SK-N-SH (cell line): ENCODE data around the gene TMEM232. TPM values are rescaled to one million over a fixed set of nuclear protein-coding genes. Genes with fewer than 3 reads are reported as not detected.

ENCODE experiments used
- CTCF ChIA-PET: fragments of 300-600, 350-600 bp; formaldehyde crosslinking; extraction: SDS; loops from one replicate; lab custom pipeline; 2021; lab: Yijun Ruan, JAX
- POLR2A ChIA-PET: fragments of 350-600 bp; sonication (Branson Sonifier 250); formaldehyde crosslinking; extraction: SDS; loops from one replicate; lab custom pipeline; 2020; ENCODE audit warnings: antibody characterized with exemption, inconsistent platforms; lab: Yijun Ruan, JAX
- DNase-seq: peaks from one replicate; pipeline ENCODE4 v3.0.0; 2012
- H2AFZ ChIP-seq: fragments of 200-600 bp; sonication (generic); 2 replicates; pipeline ENCODE4 v1.8.1; 2016; ENCODE audit warnings: antibody characterized with exemption, mild to moderate bottlenecking, low read depth
- H3F3A ChIP-seq: fragments of 200-600 bp; sonication (generic); replicated peaks from 2 replicates; pipeline ENCODE3; 2016; ENCODE audit warnings: antibody characterized with exemption, mild to moderate bottlenecking; ENCODE audit not compliant: insufficient read depth
- H3K27ac ChIP-seq, 2 experiments: fragments of 200-500 bp in 1 of 2; fragments of 200-600 bp in 1 of 2; sonication (Bioruptor generic) in 1 of 2; sonication (generic), shearing (Covaris generic) in 1 of 2; 2 replicates each; pipeline versions ENCODE4 v1.5.1 to v1.6.1; 2014 to 2016; ENCODE audit warnings: low read depth in 2 of 2, inconsistent platforms in 1 of 2, low read length in 1 of 2, mild to moderate bottlenecking in 1 of 2, mixed read lengths in 1 of 2
- H3K27me3 ChIP-seq: fragments of 200-600 bp; sonication (generic), shearing (Covaris generic); 2 replicates; pipeline ENCODE4 v1.6.1; 2016; ENCODE audit warnings: mixed run types; ENCODE audit not compliant: insufficient read depth
- H3K36me3 ChIP-seq, 2 experiments: fragments of 200-500 bp in 1 of 2; fragments of 200-600 bp in 1 of 2; sonication (Bioruptor generic) in 1 of 2; sonication (generic) in 1 of 2; replicated peaks in 1 of 2; 2 replicates each; pipeline versions ENCODE3 to v1.5.1; 2014 to 2016; ENCODE audit warnings: low read length in 1 of 2, mild to moderate bottlenecking in 1 of 2; ENCODE audit not compliant: insufficient read depth in 2 of 2, control insufficient read depth in 1 of 2
- H3K4me1 ChIP-seq, 2 experiments: fragments of 200-500 bp in 1 of 2; fragments of 200-600 bp in 1 of 2; sonication (Bioruptor generic) in 1 of 2; sonication (generic), shearing (Covaris generic) in 1 of 2; 2 replicates each; pipeline versions ENCODE4 v1.5.1 to v1.6.1; 2014 to 2016; ENCODE audit warnings: low read depth in 1 of 2, low read length in 1 of 2, mixed run types in 1 of 2; ENCODE audit not compliant: insufficient read depth in 2 of 2, control insufficient read depth in 1 of 2
- H3K4me2 ChIP-seq: fragments of 200-600 bp; sonication (generic), shearing (Covaris generic); 2 replicates; pipeline ENCODE4 v1.6.1; 2017; ENCODE audit warnings: mixed run types
- H3K4me3 ChIP-seq, 2 experiments: fragments of 200-500 bp in 1 of 2; fragments of 200-600 bp in 1 of 2; sonication (Bioruptor generic) in 1 of 2; sonication (generic), shearing (Covaris generic) in 1 of 2; 2 replicates each; pipeline versions ENCODE4 v1.5.1 to v1.8.1; 2014 to 2016; ENCODE audit warnings: low read depth in 2 of 2, inconsistent platforms in 1 of 2, low read length in 1 of 2, mild to moderate bottlenecking in 1 of 2, mixed read lengths in 1 of 2, moderate library complexity in 1 of 2
- H3K79me2 ChIP-seq: fragments of 200-600 bp; sonication (generic); 2 replicates; pipeline ENCODE4 v1.8.1; 2017; ENCODE audit warnings: mild to moderate bottlenecking; ENCODE audit not compliant: insufficient read depth
- H3K9ac ChIP-seq: fragments of 200-600 bp; sonication (generic); 2 replicates; pipeline ENCODE4 v1.6.1; 2017; ENCODE audit warnings: mixed run types
- H3K9me2 ChIP-seq: fragments of 200-600 bp; sonication (generic); 2 replicates; pipeline ENCODE4 v1.6.1; 2017; ENCODE audit warnings: mixed run types
- H3K9me3 ChIP-seq: fragments of 200-600 bp; sonication (generic); 2 replicates; pipeline ENCODE4 v1.6.1; 2017; ENCODE audit warnings: mixed run types, mild to moderate bottlenecking, moderate library complexity
- H4K20me1 ChIP-seq: fragments of 200-600 bp; sonication (generic); 2 replicates; pipeline ENCODE4 v1.6.1; 2017; ENCODE audit warnings: mild to moderate bottlenecking, mixed run types; ENCODE audit not compliant: insufficient read depth
- CTCF ChIP-seq: fragments of 200-600 bp; sonication (generic); IDR thresholded peaks from 2 replicates; pipeline ENCODE4 v1.6.1; 2017; ENCODE audit warnings: antibody characterized with exemption, mild to moderate bottlenecking, moderate library complexity
- EP300 ChIP-seq, 2 experiments: IDR thresholded peaks; 2 replicates each; pipeline versions ENCODE4 v1.4.0 to v1.6.1; 2012; ENCODE audit warnings: borderline replicate concordance in 1 of 2, low read depth in 1 of 2, low read length in 1 of 2
- EZH2phosphoT487 ChIP-seq: fragments of 200-600 bp; sonication (generic); IDR thresholded peaks from 2 replicates; pipeline ENCODE4 v1.6.1; 2017; ENCODE audit warnings: low read depth, mixed run types, mild to moderate bottlenecking, antibody characterized with exemption, moderate library complexity, borderline replicate concordance
- FOSL2 ChIP-seq: IDR thresholded peaks from 2 replicates; pipeline ENCODE4 v1.4.0; 2012; ENCODE audit warnings: low read depth, mild to moderate bottlenecking, moderate library complexity, borderline replicate concordance
- FOXM1 ChIP-seq: IDR thresholded peaks from 2 replicates; pipeline ENCODE4 v1.4.0; 2012; ENCODE audit warnings: low read depth, mild to moderate bottlenecking
- GABPA ChIP-seq: IDR thresholded peaks from 2 replicates; pipeline ENCODE4 v1.4.0; 2012; ENCODE audit warnings: low read depth, mild to moderate bottlenecking
- IRF3 ChIP-seq: fragments of 150-350 bp; IDR thresholded peaks from 2 replicates; pipeline ENCODE4 v1.6.1; 2016; ENCODE audit warnings: mild to moderate bottlenecking, low read depth, low read length
- NFIC ChIP-seq: IDR thresholded peaks from 2 replicates; pipeline ENCODE4 v1.4.0; 2012; ENCODE audit warnings: borderline replicate concordance
- NRF1 ChIP-seq: IDR thresholded peaks from 2 replicates; pipeline ENCODE4 v1.6.1; 2012; ENCODE audit warnings: low read depth, mild to moderate bottlenecking, low read length
- REST ChIP-seq: IDR thresholded peaks from 2 replicates; pipeline ENCODE4 v1.6.1; 2012; ENCODE audit warnings: mild to moderate bottlenecking, low read depth, low read length, moderate library complexity
- RFX5 ChIP-seq: IDR thresholded peaks from 2 replicates; pipeline ENCODE4 v1.6.1; 2012; ENCODE audit warnings: mild to moderate bottlenecking, improper control_type of control experiment, low read length
- TCF12 ChIP-seq: IDR thresholded peaks from 2 replicates; pipeline ENCODE4 v1.4.0; 2012
- TEAD4 ChIP-seq: IDR thresholded peaks from 2 replicates; pipeline ENCODE4 v1.4.0; 2012; ENCODE audit warnings: mild to moderate bottlenecking, borderline replicate concordance; ENCODE audit not compliant: insufficient read depth
- USF1 ChIP-seq: IDR thresholded peaks from 2 replicates; pipeline ENCODE4 v1.4.0; 2012; ENCODE audit warnings: low read depth, borderline replicate concordance
- YY1 ChIP-seq: IDR thresholded peaks from 2 replicates; pipeline ENCODE4 v1.4.0; 2012; ENCODE audit warnings: low read depth, mild to moderate bottlenecking
- ZBTB33 ChIP-seq: IDR thresholded peaks from 2 replicates; pipeline ENCODE4 v1.4.0; 2012; ENCODE audit warnings: low read depth, borderline replicate concordance
- WGBS: methylation state at CpG from one replicate; pipeline ENCODE4 v1.1.6; 2017; ENCODE audit warnings: low lambda C conversion rate; 5-methylcytosine and 5-hydroxymethylcytosine counted together
- polyA plus RNA-seq, 3 experiments: library from polyadenylated mRNA; depleted of rRNA; stranded (reverse); fragments of >200 nt; gene quantifications; 2 replicates each; pipeline ENCODE4 v1.2.3, GENCODE V29; 2012

The TMEM232 gene
- polyA plus RNA-seq, 1 of the 3 experiments (the other 2 are of a cell fraction) = 0.66 TPM

GRCh38 chr5:110702704-110703103, 23.8 kb downstream of the TMEM232 start:
- H3K9ac ChIP-seq = no peak overlapping the region
- H3K36me3 ChIP-seq = no peaks in the 10 kb centered on the region
- no peaks in the 10 kb centered on the region for H3K9me3 ChIP-seq
- H3K27me3 ChIP-seq = no peaks in the 10 kb centered on the region
- ChIA-PET POLR2A (no interaction called here), CTCF (interaction anchor here (1.1 kb wide), 1 partner anchor 22 kb away, joined by 3 read pairs; no protein-coding TSS in a partner anchor)
- H3K4me1 ChIP-seq = no peaks in the 10 kb centered on the region
- 44% methylated on average over 3 of the region's 3 CpGs for WGBS
- H3K4me2 ChIP-seq = no peak overlapping the region
- no peaks in the 10 kb centered on the region for H3K79me2 ChIP-seq
- DNase-seq = no peak
- no peak overlapping the region for H3K27ac ChIP-seq
- H3K9me2 ChIP-seq = no peaks in the 10 kb centered on the region
- no peaks in the 10 kb centered on the region for H4K20me1 ChIP-seq
- no peak overlapping the region for H2AFZ ChIP-seq
- no peak for TF ChIP-seq NFIC
- no peak for TF ChIP-seq TCF12
- no peak for TF ChIP-seq YY1
- no peak for TF ChIP-seq GABPA
- TF ChIP-seq ZBTB33 = no peak
- no peak for TF ChIP-seq USF1
- TF ChIP-seq TEAD4 = no peak
- TF ChIP-seq NRF1 = no peak
- no peak for TF ChIP-seq FOSL2
- TF ChIP-seq EZH2phosphoT487 = no peak
- no peak for TF ChIP-seq IRF3
- TF ChIP-seq FOXM1 = no peak
- TF ChIP-seq REST = no peak
- TF ChIP-seq RFX5 = no peak
- TF ChIP-seq CTCF = no peak
- TF ChIP-seq EP300 (IDR thresholded peaks at IDR 0.05; ENCODE audit: borderline replicate concordance in 1 of 2, low read depth in 1 of 2, low read length in 1 of 2) = no peak
- H3K4me3 ChIP-seq = no peak overlapping the region
- H3F3A ChIP-seq = no peaks in the 10 kb centered on the region
